ENCODE measurements around the gene SEMA3B. TPM values are rescaled to one million over a fixed set of nuclear protein-coding genes. Genes with fewer than 3 reads are reported as not detected.

Gene SEMA3B
- total RNA-seq, 4 donors from 2014 or later, result 1.7 to 3.1 (median 2.1) TPM

GRCh38 chr3:50324351-50325112 lies 55.6 kb downstream of the SEMA3B start:
- no peaks in the 10 kb centered on the region for H3K27me3 ChIP-seq
- H3K27ac ChIP-seq, result peak overlapping the region; percentile 93 to 96 (median 95)
- in situ Hi-C loops (cut with MboI; ENCODE audit: low sequenced_read_pairs in 4 of 4), result no loop called here
- no peaks in the 10 kb centered on the region for H3K9me3 ChIP-seq
- no peak for ATAC-seq
- TF ChIP-seq CTCF (IDR thresholded peaks at IDR 0.05 in 4 of 5, conservative IDR thresholded peaks at IDR 0.05 in 1 of 5), result peak; percentile 76 to 87 (median 83)
- no peak for TF ChIP-seq POLR2A (IDR thresholded peaks at IDR 0.05)
- DNase-seq, result no peak
- peaks cover 0 to 21% of the 10 kb centered on the region in 2 donors for H3K36me3 ChIP-seq
- H3K4me3 ChIP-seq, result peak overlapping the region in 1 of 4 donors; percentile 1
- intact Hi-C loops (cut with DNase I; ENCODE audit: low total_unique reads), result loop anchor here (2.0 kb wide), 1 partner anchor 64 kb away; no protein-coding TSS in a partner anchor
- peaks cover 43 to 46% of the 10 kb centered on the region in 2 donors for H3K4me1 ChIP-seq

- intact Hi-C loops (cut with DNase I; ENCODE audit: low total_unique reads), result loop anchor here (2.0 kb wide), 1 partner anchor 64 kb away; no protein-coding TSS in a partner anchor
These were observed 56.1 kb downstream of the SEMA3B start for GRCh38 chr3:50325113-50325480.

GRCh38 chr3:50325497-50326181 lies 56.7 kb downstream of the SEMA3B start:
- Histone ChIP-seq H3K36me3 (peaks cover 0 to 31% of the 10 kb centered on the region in 2 donors), H3K4me3 (no peak overlapping the region), H3K9me3 (no peaks in the 10 kb centered on the region), H3K4me1 (peaks cover 32 to 35% of the 10 kb centered on the region in 2 donors), H3K27me3 (no peaks in the 10 kb centered on the region), H3K27ac (peak overlapping the region; percentile 93 to 96 (median 95))
- ATAC-seq, result no peak
- intact Hi-C loops (cut with DNase I; ENCODE audit: low total_unique reads), result loop anchor here (2.0 kb wide), 1 partner anchor 65 kb away; no protein-coding TSS in a partner anchor
- in situ Hi-C loops (cut with MboI; ENCODE audit: low sequenced_read_pairs in 4 of 4), result no loop called here
- TF ChIP-seq POLR2A (IDR thresholded peaks at IDR 0.05), result no peak
- DNase-seq, result no peak

More at GRCh38 chr3:50325113-50325480, 56.1 kb downstream of the SEMA3B start:
- Histone ChIP-seq H3K4me1 (peaks cover 37 to 40% of the 10 kb centered on the region in 2 donors), H3K27me3 (no peaks in the 10 kb centered on the region), H3K9me3 (no peaks in the 10 kb centered on the region), H3K27ac (peak overlapping the region; percentile 93 to 96 (median 95)), H3K4me3 (no peak overlapping the region), H3K36me3 (peaks cover 0 to 26% of the 10 kb centered on the region in 2 donors)
- DNase-seq (no peak), ATAC-seq (no peak)
- in situ Hi-C loops (cut with MboI; ENCODE audit: low sequenced_read_pairs in 4 of 4), result no loop called here
- TF ChIP-seq CTCF (IDR thresholded peaks at IDR 0.05 in 4 of 5, conservative IDR thresholded peaks at IDR 0.05 in 1 of 5) (no peak), POLR2A (IDR thresholded peaks at IDR 0.05) (no peak)

GRCh38 chr3:50326182-50326541 lies 57.2 kb downstream of the SEMA3B start:
- Histone ChIP-seq H3K36me3 (peaks cover 0 to 37% of the 10 kb centered on the region in 2 donors), H3K4me1 (peaks cover 32 to 35% of the 10 kb centered on the region in 2 donors), H3K27me3 (no peaks in the 10 kb centered on the region), H3K27ac (peak overlapping the region in 3 of 4 donors; percentile 93 to 96 (median 96)), H3K4me3 (no peak overlapping the region), H3K9me3 (no peaks in the 10 kb centered on the region)
- in situ Hi-C loops (cut with MboI; ENCODE audit: low sequenced_read_pairs in 4 of 4), result no loop called here
- DNase-seq (no peak), ATAC-seq (no peak)
- intact Hi-C loops (cut with DNase I; ENCODE audit: low total_unique reads), result no loop called here
- TF ChIP-seq POLR2A (IDR thresholded peaks at IDR 0.05) (no peak), CTCF (IDR thresholded peaks at IDR 0.05 in 4 of 5, conservative IDR thresholded peaks at IDR 0.05 in 1 of 5) (no peak)

- ATAC-seq (no peak), DNase-seq (no peak)
- H3K4me1 ChIP-seq, result peaks cover 29 to 31% of the 10 kb centered on the region in 2 donors
- TF ChIP-seq POLR2A (IDR thresholded peaks at IDR 0.05) (no peak), CTCF (IDR thresholded peaks at IDR 0.05 in 4 of 5, conservative IDR thresholded peaks at IDR 0.05 in 1 of 5) (no peak)
- no peaks in the 10 kb centered on the region for H3K27me3 ChIP-seq
- H3K36me3 ChIP-seq, result peaks cover 0 to 46% of the 10 kb centered on the region in 2 donors
- H3K27ac ChIP-seq, result peak overlapping the region; percentile 91 to 97 (median 92)
- in situ Hi-C loops (cut with MboI; ENCODE audit: low sequenced_read_pairs in 4 of 4) (no loop called here), intact Hi-C loops (cut with DNase I; ENCODE audit: low total_unique reads) (no loop called here)
- H3K9me3 ChIP-seq, result no peaks in the 10 kb centered on the region
- H3K4me3 ChIP-seq, result peak overlapping the region; percentile 85 to 98 (median 91)
These were observed 58.2 kb downstream of the SEMA3B start for GRCh38 chr3:50327129-50327528.
